HG03565 (cell line): Measurements from ENCODE around the gene ASTN2.

Experiments
- ATAC-seq: cut with Tn5 transposase; IDR thresholded peaks from one replicate; pipeline ENCODE4 v1.9.1; 2021; ENCODE audit warnings: mild to moderate bottlenecking, moderate library complexity; ENCODE audit not compliant: unreplicated experiment

The ASTN2 gene

DNA sequence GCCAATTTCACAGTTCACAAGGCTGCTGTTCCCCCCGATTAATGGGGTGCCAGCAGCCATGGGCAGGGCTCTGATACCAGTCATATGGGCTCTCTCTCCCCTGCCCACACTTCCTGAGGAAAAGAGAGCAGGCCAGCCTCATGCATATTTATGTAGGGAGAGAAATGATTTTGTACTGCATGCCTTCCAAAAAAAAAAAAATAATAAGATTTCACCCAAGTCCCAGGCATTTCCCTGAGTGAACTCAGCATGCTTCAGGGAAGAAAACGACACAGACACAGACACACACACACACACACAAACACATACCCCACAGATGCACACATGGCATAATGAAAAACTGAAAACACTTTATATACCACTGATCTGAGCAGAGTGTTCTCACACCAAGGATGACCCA lies 232.8 kb downstream of the ASTN2 start:
- no peak for ATAC-seq

DNA sequence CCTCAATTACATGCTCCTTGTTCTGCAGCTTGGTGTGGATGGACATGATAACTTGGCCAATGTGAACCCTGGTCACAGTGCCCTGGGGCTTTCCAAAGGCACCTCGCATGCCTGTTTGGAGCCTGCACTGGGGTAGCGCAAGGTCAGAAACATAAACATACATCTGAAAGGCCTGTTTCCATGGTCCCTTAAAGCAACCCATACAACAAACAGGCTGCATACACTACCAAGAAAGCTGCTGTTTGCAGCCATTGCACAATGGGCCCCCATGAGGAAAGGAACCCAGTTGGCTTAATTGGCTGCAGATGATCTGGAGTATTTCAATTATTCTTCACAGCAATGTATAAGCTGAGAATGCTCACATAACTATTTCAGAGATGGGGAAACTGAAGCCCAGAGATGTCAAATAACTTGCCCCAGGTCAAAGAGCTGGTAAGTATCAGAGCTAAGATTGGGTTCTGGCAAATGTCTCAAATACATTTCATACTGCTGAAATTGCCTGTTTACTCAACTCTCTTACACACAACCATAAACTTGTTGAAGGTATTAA lies 233.9 kb downstream of the ASTN2 start:
- ATAC-seq, result no peak

DNA sequence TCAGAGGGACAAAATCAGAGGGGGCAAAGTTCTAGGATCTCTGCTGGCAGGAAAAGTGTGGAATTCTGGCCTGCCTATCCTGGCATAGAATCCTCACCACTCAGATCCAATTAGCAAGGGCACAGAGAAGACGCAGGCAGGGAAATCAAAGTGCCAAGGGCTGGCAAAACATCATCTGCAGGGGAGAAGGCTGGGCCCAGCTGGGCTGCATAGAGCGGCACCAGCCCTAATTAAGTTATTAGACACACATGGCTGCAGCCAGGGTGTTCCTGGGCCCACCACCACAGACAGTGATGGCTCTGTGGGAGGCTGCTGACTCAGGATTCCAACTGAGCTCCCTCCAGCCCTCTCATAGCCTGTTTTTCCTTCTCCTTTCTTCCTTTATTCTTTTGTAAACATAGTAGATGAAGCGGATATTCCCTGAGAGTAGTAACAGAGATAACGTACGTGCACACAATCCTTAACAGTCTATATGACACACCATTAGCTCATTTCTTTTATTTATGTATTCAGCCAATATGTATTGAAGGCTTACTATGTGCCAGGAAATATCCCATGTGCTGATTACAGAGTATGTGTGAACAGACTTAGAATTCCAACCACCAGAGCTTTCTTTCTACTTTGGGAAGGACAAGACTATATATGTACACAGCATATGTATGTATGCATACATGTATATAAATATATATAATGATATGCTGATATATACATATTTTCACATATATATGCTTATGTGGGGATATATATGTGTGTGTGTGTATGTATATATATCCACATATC lies 236.1 kb downstream of the ASTN2 start:
- no peak for ATAC-seq

DNA sequence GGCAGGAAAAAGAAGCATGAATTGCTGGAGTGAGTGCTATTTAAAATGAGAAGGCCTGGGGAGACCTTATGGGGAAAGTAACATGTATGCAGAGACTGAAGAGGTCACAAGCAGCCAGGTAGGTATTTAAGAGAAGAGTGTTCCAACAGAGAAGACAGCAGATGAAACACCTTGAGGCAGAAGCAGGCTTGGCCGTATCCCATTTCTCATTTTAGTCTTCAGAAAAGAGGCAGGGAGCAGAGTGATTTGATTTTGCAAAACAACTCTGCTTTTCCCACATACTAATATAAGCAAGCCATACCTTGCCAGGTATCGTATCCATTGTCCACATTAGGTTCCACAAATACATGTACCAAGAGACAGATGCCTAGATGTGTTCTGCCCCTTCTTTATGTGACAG lies 244.3 kb downstream of the ASTN2 start:
- ATAC-seq, result no peak

DNA sequence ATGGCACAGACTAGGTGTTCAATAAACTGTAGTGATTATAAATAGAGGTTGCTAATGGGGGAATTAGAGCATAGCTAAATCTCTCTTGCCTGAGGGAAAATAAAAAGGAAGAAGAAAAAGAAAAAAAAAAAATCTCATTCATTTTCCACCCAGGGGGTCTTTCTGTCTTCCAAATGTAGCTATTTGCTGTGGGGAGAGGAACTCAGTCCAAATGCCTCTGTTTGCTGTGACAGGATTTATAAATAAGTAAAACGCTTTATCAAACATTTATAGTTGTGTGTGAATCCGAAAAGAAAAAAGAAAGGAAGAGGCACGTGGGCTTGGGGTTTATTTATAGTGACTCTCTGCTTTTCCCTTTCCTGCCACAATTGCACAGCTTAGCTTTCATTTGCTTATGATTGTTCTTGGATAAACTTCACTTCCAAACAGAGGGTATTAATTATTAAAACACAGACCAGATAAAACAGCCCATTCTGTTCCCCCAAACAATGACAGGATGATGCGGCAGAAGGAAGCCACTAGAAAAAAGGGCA lies 245.7 kb downstream of the ASTN2 start:
- no peak for ATAC-seq

DNA sequence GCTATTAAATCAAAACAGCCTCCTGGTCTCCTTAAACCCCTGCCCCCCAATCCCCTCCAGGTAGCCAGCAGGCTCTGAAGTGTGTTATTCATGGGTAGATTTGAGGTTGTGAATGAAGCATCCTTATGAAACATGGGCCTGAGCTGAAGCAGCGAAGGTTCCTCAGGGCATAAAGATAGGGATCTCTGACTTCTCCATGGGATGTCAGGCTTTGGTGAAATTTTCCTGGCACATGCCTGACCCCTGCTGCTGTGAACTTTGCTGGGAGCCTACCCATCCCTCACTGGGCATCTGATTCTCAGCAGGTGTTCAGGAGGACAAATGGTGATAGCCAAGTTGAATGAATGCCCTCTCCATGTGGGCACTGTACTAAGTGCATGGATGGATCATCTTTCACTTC lies 250.3 kb downstream of the ASTN2 start:
- ATAC-seq, result no peak

DNA sequence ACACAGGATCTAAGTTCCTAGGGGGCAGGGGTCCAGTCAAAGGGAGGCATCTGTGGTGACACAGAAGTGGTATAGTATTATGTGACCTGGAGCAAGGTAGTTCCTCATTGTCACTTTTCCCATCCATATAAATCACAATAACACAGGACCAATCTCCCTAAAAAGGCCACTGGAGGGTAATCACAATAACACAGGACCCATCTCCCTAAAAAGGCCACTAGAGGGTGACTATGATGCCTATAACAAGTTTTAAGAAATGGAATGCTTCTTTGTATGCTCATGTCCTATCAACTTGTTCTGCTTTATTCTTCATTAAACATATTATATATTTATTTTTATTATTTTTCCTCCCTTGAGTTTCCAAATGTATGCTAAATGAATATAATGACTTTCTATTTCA lies 254.6 kb downstream of the ASTN2 start:
- no peak for ATAC-seq

DNA sequence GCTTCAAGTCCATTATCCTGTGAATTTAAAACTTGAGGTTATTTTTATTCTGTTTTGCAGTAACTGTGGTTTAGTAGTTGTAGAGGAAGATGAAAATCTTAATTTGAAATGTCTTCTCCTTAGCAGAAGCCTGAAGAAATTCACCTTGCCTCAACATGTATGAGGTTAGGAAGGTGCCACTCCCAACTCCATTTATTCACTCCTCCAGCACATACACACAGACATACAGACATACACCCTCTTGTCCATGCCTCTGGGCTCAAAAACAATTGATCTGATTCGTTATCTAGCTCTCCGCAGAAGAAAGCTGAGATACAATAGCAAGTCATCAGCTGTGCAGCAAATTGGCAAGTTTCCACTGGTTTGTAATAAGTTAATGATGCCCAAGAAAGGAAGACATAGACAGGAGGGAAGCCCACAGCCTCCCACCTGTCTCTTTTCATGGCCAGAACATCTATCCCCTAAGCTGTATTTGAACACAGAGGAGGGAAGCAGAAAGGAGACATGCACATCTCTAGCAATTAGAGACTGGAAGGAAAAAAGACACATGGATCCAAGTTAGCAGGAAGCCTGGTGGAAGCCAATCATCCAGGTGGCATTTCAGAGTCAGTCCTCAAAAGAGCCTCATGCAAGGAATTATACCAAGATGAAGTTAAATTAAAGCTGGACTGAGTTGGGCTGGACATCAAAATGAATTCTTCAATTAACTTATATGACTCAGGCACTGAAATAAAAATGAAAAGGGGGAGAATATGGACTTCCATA lies 257.9 kb downstream of the ASTN2 start:
- ATAC-seq, result no peak

DNA sequence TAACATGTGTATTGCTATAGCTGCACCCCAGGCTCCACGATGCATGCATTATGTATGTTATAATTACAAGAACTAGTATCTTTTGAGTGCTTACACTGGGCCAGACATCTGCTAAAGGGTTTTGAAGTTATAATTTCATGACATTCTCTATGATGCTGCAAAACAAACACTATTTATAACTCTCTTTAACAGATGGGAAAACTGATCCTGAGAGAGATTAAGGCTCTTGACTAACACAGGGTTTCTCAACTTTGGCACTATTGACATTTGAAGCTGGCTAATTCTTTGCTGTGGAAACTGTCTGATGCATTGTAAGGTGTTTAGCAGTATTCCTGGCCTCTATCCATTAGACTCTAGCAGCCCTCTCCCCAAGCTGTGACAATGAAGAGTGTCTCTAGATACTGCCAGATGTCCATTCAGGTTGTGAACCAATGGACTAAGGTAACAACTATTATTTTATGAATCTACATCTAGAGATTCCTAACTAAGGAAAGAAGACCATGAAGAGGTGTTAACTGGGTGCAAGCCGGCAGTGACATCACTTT lies 258.6 kb downstream of the ASTN2 start:
- ATAC-seq, result no peak

DNA sequence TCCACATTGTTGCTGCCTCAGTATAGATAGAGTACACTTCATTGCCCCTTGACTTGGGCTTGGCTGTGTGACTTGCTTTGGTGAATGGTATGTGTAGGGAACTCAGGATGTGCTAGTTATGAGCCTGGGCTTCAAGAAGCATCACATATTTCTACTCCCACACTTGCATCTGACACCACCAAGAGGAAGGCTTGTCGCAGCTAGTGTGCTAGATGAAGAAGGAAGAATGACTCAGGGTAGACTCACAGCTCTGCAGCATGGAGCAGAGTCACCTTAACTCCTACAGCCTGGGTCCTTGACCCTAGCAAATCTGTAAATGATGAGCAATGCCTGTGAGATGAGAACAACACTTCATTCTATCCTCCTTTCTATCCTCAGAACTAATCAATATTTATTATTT lies 261.8 kb downstream of the ASTN2 start:
- ATAC-seq, result no peak

DNA sequence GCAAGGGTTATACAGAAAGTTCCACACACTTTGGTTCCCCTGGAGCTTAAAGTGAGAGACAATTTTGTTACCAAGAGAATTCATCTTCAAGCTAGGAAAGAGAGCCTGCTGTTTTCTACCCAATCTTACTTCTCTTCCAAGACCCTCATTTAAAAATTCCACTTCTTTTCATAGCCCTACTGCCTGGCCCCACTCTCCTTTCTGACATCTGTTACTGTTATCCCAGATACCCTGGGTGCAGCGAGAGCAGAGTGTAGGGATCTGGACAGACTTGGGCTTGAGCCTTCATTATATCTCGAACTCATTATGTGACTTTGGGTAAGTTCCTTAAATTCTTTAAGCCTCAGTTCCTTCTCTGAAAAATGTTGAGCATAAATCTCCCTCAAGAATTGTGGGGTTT lies 263.1 kb downstream of the ASTN2 start:
- ATAC-seq, result no peak

DNA sequence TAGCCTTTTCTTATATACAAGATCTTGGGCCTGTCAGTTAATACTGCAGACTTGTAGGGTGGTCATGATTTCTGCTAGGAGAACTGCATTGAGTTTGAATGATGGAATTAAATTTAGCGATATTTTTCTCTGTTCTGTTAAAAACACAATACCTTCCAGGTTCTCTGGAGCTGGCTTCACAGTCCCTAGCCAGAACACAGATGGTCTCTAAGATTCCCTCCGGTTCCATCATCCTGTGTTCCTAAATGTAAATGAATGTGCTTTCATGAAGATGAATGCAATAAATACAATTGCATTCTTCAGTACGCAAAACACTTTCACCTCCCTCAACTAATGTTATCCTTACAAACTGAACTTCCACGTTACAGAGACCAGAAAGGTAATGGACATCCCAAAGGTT lies 264.9 kb downstream of the ASTN2 start:
- ATAC-seq, result no peak

DNA sequence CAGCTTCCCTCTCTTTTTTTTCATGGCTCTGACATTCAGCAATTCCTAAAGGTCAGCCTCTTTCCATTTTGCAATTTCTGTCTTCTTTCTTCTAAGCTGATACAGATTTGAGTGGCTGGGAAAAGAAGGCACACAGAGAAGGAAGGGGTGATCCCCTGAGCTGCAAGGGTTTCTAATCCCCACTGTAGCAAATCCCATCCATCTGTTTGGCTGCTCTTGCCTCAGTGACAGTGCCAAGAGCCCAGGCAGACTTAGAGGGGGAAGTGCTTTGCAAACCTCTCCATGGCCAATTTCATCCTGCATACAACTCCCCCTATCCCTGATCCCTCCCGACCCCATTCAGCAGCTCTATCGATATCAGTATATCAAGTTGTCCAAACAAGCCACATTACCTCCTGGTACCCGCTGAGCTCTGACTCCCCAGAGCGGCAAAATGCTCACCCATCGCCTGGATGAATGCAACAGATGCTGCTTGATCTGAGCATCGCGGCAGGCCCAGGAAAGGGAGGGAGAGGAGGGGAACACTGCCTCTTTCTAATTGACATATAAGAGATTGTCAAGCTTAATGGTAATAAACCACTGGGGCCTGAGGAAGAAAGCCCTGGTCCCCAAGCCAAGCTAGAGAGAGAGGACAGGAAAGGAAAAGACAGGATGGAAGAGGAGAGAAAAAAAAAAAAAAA lies 268.9 kb downstream of the ASTN2 start:
- ATAC-seq, result no peak

DNA sequence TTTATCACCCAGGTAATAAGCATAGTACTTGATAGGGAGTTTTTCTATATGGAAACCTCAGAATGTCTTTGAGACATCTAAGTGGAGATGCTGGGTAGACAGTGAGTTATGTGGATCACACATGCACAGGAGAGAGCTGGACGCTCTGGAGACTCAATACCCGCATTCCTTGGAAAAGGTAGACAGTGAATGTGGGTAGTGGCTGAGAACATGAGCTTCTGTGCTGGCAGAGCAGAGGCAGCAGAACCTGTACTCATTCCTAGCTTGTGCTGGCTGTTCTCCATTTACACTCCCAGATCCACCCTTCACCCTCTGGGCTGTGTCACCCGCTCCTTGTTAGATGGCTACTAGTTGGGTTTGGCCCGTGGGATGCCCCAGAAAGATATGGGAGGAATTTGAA lies 269.8 kb downstream of the ASTN2 start:
- ATAC-seq, result no peak

DNA sequence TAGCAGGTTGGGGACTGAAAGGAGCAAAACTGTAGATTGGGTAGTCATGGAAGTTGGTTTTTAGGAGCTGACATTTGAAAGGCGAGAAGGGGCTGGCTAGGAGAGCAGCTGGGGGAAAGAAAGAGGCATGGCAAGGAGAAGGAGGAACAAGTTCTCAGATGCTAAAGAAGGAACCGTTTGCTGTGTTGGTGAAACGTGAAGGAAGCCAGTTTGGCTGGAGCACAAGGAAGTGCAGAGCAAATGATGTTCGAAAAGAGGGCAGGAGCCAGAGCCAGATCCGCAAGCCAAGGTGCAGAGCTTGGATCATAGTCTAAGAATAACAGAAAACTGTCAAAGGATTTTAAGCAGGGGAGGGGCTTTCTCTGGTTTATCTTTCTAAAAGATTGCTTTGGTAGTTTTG lies 276.6 kb downstream of the ASTN2 start:
- no peak for ATAC-seq

DNA sequence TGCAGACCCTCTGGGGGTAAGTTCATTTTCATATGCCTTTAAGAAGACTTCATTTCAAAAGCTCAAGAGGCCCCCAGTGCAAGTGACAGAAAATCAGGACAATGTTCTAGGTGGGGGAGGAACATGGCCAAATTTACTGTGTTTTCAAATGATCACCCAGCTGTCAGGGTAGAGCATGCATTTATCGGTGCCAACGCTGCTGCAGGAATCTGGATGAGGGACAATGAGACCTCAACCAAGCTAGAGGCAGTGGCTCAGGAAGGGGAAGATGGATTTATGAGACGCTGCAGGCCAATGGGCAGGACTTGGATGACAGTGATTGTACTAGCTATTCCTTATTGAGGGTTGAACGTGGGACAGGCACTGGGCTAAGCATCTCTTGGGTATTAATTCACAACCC lies 278.4 kb downstream of the ASTN2 start:
- no peak for ATAC-seq

DNA sequence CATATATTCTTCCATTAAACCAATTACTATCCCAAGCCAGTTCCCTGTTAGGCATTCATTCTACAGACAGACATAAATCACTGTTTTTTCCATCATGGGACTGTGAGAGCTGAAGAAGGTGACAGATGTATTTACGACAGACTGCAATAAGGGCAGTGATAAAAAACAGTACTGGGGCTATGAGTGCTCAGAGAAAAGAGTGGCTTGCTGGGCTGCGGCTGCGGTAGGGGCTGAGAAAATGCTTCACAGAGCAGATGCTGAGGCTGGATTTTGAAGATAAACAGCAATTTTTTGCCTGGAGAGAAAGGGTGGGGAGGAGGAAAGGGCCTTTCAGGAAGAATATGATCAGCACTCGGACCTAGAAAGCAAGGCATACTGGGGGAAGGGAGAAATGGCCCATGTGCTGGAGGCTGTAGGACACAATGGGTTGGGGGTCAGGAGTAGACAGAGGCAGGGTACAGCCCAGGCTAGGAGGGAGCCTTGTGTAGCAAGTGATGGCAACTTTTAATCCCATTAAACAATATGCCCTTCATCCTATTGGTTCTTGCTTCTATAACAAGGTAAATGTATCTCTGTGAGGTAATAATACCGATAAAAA lies 279.3 kb downstream of the ASTN2 start:
- no peak for ATAC-seq

DNA sequence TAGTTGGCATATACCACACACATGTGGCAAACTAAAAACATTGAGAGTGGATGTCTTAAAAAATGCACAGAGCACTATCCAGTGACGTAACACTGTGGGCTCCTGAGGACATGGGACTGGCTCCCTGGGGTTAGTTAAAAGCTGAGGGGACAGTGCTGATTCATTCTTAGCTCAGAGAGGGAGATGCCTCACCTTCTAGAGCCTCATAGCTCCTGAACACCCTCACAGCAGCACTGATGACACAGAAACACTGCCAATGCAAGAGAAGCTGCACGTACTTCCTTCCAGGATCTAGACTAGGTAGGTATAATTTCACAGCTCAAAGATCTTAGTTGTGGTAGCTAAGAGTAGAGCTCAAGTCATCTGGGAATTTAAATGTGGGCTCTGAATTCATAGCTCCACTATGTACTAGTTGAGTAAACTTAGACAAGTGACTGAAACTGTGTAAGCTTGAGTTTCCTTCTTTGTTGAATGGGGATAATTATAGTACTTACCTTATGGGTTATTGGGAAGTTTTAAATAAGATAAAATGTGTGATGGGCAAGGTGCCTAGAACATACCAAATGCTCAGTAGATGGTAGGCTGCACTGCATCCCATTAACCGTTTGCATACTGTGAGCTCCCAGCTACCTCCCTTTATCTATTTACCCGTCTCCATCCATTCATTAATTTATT lies 279.9 kb downstream of the ASTN2 start:
- no peak for ATAC-seq

DNA sequence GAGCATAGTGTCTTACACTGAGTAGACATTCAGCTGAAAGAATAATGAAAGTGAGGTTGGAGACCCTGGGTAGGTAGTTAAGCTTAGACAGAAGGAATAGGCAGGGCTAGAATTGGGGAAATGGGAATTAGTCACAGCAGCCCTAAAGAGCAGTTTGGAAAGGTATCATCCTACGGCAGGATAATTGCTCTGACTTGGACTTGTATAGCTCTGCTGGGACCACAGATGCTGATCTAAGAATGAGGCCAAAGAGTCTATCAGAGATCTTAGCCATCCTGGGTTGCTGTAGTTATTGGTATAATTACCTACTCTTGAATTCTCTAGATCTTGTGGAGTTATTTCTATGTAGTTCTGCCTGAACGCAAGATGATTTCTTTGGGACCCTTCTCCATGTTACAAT lies 288.0 kb downstream of the ASTN2 start:
- no peak for ATAC-seq

DNA sequence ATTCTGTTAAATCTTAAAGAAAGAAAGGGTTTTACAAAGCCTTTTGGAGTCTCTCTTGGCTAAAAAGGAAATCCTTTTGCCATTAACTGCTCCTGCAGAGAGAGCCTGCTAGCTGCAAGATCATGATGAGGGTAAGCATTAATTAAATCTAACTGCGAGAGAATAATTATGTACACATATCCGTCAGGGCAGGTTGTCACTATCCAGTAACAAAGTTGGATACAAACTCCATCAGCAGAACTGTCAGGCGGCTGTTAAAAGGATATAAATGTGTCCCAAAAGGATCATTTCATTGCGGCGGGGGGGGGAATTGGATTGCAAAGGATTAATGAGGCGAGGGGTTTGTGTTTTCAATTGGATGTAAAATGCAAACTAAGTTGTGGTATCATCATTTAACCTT lies 289.3 kb downstream of the ASTN2 start:
- no peak for ATAC-seq
